ENCODE measurements around the gene PDZD4.
"Not testable (repeated sequence)": the region's sequence is repeated elsewhere in the genome, so short reads cannot be mapped to it uniquely, and the experiment has no call there.

The PDZD4 gene

DNA sequence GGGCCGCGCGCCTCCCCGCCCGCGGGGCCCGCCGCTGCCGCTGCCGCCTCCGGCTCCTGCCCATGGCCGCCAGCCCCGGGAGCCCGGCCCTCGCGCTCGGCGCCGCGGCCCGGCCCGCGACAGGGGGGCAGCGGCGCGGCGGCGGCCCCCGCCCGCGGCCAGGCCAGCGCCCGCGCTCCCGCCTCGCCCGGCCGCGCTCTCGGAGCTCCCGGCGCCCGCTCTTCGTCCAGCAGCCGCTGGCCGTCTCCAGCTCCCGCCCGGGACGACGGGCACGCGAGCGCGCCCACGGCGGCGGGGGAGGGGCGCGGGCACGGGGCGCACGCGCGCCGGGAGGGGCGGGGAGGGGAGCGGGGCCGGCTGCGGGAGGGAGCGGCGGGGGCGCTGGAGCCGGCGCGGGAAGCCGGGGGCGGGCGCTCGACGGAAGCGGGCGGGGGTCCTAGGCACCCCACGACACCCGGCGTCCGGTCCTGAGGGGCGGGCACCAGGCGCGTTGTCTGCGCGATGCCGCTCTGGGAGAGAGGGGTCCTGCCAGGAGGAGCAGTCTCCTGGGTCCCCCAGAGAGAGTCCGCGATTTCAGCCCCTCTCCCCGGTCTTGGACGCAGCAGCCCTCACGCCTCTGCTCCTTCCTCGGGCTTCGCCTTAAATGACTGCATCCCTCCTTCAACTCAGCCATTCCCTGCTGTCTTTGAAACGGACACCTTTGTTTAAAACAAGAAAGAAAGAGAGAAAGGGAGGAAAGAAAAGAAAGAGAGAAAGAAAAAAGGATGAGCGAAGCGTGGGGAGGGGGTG, 490 bp upstream of the PDZD4 start:
- no peak for DNase-seq

DNA sequence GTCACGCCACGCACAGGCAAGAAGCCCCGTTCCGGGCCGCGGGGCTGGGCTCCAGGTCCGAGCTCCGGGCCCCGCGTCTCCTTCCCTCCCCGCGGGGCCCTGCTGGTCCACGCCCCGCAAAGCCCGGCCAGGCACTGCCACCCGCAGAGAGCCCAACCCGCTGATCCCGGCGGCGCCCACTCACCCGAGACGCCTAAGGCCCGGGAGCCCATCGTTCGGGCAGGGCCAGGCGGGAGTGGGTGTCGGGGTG, 870 bp downstream of the PDZD4 start:
- DNase-seq: no peak

DNA sequence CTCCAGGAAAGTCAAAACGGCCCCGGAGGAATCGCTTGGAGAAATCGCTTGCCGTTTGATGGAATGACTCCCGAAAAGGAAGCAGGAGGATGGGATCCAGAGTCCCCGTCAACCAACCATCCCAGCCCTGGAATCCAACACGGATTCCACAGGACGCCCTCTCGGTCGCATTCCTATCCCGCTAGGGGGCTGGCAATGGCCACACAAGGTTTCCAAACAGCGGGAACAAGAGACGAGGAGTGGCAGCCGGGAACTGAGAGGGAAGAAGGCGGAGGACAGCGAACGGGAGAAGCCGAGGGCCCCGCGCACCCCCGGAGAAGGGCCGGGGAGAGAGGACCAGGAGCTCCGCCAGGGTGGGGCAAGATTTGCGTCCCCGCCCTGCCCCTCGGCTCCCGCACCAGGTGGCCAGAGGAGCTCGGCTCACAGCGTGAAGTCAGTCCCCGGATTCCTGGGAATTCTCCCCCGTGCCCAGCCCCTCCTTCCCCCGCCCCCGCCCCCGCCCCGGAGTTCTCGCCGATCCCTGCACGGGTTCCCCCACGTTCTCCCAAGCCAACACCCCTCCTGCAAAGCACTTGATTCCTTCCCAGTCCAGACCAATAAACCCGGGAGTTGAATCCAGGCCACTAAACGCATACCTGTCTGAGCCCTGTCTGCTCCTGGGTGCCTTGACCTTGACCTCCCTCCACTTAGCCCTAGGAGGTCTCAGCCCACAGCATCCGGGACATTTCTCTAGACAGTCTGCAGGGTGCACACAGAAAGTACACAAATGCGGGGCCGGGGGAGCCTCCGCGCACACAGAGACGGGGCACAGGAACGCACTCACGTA, 1.4 kb downstream of the PDZD4 start:
- DNase-seq: no peak

DNA sequence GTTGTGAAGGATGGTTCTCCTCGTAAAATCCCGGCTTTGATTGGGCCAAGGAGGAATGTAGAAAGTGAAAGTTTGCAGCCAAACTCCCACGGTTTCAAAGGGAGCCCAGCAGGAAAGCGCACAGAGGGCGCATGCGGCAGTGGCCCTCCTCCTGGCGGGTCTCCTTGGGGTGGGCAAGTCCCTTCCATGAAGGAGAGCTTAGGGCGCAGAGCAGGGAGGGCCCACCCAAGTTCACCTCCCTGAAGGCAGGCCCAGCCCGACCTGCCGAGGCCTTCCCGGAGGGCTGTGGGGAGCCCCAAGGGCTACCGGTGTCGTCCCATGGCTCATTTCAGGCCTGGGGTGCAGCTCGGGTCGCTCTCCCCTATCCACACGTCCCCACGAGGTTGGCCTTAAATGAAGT, 2.0 kb downstream of the PDZD4 start:
- no peak for DNase-seq

DNA sequence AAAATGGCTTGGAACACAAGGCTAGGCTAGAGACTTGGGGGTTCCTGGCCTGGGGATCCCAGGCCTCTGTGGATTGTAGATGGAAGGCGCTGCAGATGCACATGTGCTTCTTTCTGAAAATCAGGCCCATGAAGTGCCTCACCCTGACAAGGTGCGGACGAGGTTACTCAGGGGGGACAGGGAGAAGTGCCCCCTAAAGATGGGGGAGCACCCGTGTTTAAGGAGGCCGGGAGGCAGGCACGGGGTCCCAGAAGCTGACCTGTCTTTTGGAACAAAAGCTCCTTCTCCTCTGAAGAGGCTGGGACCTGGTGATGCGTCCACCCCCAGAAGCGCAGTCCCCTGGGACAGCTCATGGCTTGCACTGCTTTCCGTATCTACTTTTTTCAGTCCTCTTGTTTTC, 2.4 kb downstream of the PDZD4 start:
- DNase-seq: no peak

DNA sequence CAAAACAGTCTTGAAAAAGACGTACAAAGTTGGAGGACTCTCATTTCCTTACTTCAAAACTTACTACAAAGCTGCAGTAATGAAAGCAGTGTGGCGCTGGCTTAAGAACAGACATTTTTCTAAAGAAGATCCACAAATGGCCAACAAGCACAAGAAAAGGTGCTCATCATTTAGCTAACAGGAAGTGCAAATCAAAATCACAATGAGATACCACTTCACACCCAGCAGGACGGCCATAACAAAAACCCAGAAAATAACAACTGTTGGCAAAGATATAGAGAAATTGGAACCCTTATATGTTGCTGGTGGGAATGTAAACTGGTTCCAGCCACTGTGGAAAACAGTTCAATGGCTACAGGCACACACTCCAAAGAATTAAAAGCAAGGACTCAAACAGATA, 3.3 kb downstream of the PDZD4 start:
- DNase-seq: no peak

DNA sequence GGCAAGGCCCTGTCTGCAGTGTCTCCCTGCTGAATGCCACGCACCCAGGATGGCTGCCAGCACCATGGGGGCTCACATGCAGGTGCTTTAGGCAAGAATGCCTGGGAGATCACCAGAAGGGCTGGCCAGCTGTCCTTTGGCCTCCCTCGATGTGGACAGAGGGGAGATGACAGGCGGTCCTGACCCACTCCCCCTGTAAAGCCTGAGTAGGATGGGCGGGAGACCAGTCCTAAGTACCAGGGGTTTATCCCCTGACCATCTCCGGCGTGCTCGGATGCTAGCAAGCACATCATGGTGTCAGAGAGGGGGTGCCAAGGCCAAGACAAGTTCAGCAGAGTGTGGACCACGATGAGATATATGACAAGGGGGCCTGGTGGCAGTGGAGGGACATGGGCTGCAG, 5.3 kb downstream of the PDZD4 start:
- no peak for DNase-seq

DNA sequence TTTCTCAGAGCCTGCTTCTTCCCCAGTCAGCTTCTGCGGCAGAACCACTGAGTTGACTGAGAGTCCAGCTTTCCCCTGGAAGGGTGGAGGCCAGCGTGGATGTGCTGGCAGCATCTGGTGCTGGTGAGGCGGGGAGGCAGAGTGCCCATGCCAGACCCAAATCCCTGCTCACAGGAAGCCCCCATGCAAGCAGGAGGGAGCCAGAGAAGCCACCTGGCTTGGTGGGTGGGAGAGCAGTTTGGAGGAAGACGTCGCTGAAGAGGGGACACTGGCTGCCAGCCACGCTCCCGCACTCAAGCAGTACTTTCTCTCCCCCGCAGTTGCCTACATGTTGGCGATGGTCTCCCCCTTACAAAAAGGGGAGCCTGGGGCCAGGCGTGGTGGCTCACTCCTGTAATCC, 6.0 kb downstream of the PDZD4 start:
- DNase-seq: no peak

DNA sequence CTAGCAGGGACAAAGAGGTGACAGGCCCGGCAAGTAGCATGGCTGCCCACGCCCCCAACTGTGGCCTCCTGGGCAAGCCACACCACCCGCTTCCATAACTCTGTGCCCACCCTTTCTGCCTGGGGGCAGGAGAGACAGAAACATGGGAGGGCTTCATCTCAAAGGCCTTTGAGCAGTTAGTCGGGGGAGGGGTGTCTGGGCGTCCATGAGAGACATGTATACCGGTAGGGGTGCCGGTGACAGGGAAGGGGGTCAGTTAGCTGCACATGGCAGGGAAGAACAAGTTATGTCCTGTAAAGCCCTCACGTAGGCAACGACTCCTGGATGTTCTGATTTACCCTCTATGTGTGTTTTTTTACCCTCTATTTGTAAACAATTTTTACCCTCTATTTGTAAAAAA, 9.3 kb downstream of the PDZD4 start:
- DNase-seq: no peak

DNA sequence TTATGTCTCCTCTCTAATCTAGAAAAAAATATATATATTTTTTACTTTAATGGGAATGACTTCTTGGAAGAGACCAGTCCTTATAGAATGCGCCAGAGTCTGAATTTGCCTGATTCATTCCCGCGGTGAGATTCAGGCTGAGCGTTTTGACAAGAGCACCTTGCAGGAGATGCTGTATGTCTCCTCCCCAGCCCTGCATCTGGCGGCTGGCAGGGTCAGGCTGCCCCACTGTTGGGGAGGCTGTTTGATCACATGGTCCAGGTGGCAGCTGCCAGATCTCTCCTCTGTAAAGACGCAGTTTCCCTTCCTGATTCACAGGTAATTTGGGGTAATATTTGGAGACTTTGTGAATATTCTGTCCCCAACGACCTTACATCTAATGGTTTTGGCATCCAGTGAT, 9.7 kb downstream of the PDZD4 start:
- DNase-seq: no peak

DNA sequence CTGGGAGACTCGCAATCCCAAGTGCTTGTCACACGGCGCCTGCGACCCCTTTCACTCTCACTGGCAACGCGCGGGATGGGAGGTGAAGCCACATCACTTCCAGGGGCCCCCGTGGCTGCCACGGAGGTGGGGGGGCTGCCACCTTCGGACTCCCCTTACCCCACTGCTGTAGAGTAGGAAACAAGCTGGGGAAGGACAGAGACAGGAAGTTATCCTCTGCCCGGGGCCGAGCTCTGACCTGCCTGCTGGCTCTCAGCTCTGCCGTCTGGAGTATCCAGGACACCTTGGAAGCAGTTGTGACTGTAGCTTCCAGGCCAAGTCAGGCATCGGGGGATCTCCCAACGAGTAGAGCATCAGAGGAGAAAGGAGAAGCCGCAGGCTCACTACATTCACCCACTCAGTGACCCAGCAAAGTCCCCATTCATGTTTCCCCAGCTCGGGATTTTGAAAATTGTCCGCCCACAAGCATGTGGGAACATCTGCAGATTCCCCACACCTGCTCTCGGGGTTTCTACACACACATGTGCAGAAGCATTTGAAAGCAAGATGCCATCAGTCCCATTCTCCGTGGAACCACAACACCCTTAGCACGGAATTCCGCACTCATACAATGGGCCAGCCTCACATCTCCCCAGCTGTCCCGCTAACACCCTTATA, 10.8 kb downstream of the PDZD4 start:
- DNase-seq: no peak

DNA sequence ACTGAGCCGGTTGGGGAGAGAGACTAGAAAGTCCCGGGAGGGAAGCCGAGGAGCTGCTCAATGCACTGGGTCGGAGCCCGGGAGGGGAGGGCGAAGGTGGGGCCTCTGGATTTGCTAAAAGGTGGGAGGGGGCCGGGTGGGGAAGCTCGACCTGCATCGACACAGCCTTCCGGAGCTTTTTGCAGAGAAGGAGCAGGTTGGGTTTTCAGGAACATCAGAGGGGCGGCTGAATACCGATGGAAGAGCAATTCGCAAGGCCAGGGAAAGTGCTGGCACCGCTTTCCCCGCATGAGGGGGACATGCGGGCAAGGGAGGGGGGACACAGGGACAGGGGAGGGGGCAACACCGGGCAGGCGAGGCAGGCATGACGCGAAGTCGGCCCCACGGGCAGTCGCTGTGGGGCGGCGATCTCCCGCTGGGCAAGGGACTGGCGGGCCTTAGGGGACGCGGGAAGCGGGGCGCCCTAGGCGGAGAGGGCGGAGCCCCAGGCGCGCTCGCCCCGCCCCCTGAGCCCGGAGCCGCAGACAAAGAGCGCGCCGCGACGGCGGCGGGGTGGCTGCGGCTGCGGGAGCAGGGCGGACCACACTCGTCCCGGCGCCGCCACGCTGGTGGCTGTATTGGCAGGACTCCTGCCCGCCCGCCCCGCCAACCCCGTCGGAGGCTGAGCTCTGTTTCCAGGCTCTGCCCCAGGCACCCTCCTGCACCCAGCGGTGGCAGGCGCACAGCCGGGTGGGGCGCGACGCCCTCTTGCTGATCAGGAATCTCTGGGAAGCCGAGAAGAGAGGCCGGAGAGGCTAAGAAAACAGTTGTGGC, 11.6 kb downstream of the PDZD4 start:
- no peak for DNase-seq

DNA sequence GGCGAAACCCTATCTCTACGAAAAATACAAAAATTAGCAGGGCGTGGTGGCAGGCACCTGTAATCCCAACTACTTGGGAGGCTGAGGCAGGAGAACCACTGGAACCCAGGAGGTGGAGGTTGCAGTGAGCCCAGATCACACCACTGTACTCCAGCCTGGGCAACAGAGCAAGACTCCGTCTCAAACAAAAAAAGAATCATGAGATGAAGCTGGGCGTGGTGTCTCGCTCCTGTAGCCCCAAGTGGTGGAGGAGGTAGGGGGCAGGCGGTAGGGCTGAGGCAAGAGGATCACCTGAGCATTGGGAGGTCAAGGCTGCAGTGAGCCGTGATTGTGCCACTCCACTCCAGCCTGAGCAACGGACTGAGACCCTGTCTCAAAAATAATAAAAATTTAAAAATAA, 12.3 kb downstream of the PDZD4 start:
- not testable (repeated sequence) for DNase-seq

DNA sequence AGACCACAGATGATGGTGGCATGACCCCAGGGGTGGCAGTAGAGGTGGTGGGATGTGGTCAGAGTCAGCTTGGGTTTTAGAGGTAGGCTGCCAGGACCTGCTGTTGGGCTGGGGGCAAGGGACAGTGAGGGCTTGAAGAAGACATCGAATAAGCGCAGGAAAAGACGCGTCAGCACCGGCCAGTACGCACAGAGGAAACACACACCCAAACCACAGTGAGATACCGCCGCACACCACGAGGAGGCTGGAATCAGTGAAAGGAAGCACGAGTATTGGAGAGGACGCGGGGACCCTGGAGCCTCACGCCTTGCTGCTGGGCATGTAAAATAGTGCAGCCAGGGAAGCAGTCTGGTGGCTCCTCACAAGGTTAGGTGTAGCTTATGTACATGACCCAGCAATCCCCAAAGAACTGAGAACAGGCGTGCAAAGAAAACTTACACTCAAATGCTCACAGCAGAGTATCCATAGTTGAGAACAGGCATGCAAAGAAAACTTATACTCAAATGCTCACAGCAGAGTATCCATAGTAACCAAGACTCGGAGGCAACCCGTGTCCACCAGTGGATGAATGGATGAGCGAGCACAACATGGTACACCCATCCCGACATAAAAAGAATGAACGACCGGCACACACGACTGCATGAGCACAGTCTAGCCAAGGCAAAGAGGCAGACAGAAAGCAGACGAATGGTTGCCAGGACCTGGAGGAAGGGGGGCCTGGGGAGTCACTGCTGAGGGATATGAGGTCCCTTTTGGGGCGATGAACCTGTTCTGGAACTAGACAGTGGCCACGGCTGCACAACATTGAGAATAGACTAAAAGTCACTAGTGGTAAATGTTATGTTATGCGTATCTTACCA, 13.3 kb downstream of the PDZD4 start:
- no peak for DNase-seq

DNA sequence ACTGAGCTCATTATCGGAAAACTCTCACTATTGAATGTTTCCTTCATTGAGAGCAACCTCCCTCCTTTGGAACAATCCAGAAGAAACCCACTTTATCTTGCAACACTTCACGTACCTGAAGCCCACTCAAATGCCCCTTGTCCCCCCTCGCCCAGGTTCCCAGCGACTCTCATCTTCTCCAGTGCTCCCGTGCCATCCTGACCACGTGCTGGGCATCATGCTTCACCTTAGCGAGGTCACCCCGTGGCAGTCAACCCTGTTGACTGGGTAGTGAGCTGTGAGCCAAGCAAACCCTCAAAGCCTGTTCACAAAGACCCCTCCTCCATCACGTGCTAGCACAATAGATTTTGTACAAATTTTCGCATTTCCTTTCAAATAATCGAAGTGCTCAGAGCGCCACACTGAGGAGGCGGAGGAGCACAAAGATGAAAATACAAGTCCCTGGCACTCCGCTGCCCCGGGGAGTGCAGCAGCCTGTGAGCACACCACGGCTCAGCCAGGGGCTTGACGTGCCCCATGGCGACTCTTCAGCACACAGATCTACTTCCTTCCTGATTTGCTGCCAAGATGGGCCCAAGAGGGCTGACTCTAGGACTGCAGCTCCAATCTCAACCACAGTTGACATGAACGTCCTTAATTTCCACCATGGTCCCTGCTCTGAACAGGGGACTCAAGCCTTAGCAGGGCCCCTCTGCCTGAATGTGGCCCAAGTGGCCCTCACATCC, 15.6 kb downstream of the PDZD4 start:
- DNase-seq: no peak

DNA sequence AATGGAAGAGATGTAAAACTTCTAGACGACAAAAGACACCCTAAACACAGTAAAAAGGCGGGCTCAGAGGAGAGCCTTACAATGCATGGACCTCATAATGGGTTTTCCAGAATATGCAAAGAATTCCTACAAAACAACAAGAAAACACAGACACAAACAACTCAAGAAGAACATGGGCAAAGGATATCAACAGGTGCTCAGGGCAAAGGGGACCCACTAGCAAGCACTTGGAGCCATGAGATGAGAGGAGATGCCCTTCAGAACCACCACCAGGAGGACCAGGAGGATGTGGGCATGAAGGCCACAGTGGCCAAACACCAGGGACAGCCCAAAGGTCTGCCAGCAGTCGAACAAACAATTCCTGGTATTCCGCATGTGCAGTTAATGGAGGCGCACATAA, 17.2 kb downstream of the PDZD4 start:
- no peak for DNase-seq

DNA sequence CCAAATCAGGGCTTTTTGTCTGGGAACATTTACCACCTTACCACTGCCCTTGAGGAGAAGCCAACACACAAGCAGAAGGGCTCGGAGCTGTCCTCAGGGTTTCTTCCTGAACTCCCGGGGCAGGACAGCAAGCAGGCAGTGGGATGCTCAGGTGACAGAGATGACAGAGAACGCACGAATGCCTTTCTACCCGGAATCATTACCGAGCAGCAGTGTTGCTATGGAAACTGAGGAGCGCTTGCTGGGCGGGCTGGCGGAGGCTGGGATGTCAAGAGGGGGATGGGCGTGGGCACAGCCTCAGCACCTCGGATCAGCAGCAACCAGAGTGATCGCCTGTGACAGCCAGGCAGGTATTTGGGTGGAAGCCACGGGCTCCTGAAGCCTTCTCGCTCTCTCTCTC, 18.1 kb downstream of the PDZD4 start:
- no peak for DNase-seq

DNA sequence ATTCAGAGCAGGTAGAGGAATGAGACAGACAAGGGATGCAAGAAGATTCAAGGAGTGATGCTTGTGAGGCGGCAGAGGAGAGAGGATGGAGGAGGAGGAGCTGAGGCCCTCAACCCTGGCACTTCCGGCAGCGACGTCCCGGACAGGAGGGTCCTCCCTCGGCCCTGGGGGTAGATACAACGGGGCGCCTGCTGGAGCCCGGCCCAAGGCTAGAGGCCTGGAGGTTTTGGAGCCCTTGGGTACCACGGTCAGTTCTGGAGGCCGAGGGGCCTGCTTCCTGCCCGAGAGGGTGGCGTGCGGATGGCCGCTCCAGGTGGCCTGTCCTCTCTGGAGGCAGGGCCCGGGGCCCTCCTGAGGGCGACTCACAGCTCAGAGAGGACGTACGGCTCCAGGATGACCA, 22.4 kb downstream of the PDZD4 start:
- DNase-seq: no peak

DNA sequence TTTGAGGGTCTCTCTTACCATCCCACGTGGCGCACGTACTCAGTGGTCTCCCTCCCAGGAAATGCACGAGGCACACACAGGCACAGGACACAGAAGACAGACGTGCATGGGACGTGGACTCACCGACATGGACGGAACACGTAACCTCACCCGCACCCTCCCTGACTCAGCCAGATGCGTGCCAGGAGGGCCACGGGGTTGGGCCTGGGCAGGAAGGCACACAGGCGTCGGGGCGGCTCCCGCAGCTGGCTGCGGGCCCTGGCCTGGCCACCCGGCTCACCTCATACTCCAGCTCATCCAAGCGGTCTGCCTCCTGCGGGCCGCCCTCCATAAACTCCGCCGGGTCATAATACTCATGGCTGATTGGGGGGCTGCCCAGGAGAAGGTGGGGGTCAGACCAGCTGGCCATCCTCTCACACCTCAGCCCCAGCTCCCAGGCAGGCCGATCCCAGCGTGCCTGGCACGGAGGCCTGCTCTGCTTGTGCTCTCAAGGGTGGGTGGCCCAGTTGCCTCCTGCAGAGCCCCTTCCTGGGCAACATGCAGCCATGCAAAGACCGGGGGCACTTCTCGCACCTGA, 23.3 kb downstream of the PDZD4 start:
- no peak for DNase-seq

DNA sequence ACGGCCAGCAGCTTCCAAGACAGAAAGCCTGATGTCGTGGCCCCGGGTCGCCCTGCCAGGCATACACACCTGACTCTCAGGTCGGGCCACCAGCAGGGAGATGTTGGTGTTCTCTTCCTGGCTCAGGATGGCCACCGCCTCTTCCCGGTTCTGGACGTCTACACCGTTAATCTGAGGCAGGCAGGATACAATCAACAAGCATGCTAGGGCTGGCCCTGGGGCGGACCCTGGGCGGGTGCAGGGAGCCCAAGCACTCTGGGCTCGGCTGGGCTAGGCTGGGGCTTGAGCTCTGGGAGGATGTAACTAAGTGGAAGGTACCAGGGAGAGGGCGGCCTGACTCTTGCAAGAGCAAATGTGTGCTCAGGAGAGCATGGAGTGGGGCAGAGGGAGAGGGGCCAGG, 24.9 kb downstream of the PDZD4 start:
- no peak for DNase-seq

DNA sequence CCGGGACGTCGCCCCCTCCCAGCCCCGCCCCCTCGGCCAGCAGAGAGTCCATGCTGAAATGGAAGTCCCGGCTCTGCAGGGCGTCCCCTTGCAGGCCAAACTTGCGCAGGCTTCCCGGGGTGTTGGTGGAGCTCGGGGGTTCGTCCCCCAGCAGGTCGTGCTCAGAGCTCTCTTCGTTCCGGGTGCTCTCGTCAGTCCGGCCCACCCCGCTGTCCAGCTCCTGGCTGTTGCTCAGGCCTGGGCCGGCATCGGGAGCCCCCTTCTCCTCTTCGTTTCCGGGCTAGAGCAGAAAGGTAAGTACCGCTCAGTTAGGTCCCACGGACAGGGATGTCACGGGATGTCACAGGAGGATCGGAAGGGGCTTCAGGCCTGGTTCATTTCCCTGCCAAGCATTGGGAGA, 25.7 kb downstream of the PDZD4 start:
- DNase-seq: no peak
